Spleen (tissue), 11 donors: Measurements from ENCODE around the gene FNTB. TPM values are rescaled to one million over a fixed set of nuclear protein-coding genes. Genes with fewer than 3 reads are reported as not detected.

Source experiments
- DNase-seq: peaks from one replicate; pipeline ENCODE4 v3.0.0-alpha.2; 2020
- H3K27ac ChIP-seq, 8 donors: fragments of 200-600 bp; sonication (generic) in 7 of 8; 1 replicate in 4 of 8; 2 replicates in 4 of 8; pipeline versions ENCODE4 v1.5.0 to v1.8.0; 2016 to 2021; ENCODE audit warnings: inconsistent platforms in 4 of 8, mild to moderate bottlenecking in 4 of 8, moderate library complexity in 1 of 8
- H3K27me3 ChIP-seq, 7 donors: fragments of 200-600 bp; sonication (generic) in 6 of 7; replicated peaks in 1 of 7; 1 replicate in 4 of 7; 2 replicates in 3 of 7; pipeline versions ENCODE4 v1.5.0 to v1.8.0; 2016 to 2021; ENCODE audit warnings: inconsistent platforms in 3 of 7, mild to moderate bottlenecking in 1 of 7
- H3K36me3 ChIP-seq, 6 donors: fragments of 200-600 bp; sonication (generic) in 5 of 6; 1 replicate in 4 of 6; 2 replicates in 2 of 6; pipeline versions ENCODE4 v1.5.0 to v1.8.0; 2016 to 2021; ENCODE audit warnings: inconsistent platforms in 2 of 6
- H3K4me1 ChIP-seq, 6 donors: fragments of 200-600 bp; sonication (generic) in 5 of 6; 1 replicate in 3 of 6; 2 replicates in 3 of 6; pipeline versions ENCODE4 v1.5.0 to v1.8.0; 2016 to 2021; ENCODE audit warnings: inconsistent platforms in 3 of 6
- H3K4me3 ChIP-seq, 8 donors: fragments of 200-600 bp; sonication (generic) in 7 of 8; 1 replicate in 4 of 8; 2 replicates in 4 of 8; pipeline versions ENCODE4 v1.5.0 to v1.8.0; 2016 to 2021; ENCODE audit warnings: inconsistent platforms in 4 of 8, mild to moderate bottlenecking in 4 of 8, moderate library complexity in 2 of 8
- H3K9me3 ChIP-seq, 8 donors: fragments of 200-600 bp; sonication (generic) in 7 of 8; 1 replicate in 4 of 8; 2 replicates in 4 of 8; pipeline versions ENCODE4 v1.5.0 to v1.8.0; 2016 to 2021; ENCODE audit warnings: inconsistent platforms in 4 of 8
- POLR2A ChIP-seq, 3 donors: fragments of 450-650 bp; IDR thresholded peaks; one replicate each; pipeline ENCODE4 v1.5.1; 2017; ENCODE audit warnings: antibody characterized with exemption in 3 of 3, mild to moderate bottlenecking in 1 of 3
- POLR2AphosphoS5 ChIP-seq, 3 donors: sonication (generic); formaldehyde crosslinking; IDR thresholded peaks; one replicate each; pipeline ENCODE4 v1.5.1; 2017; ENCODE audit warnings: antibody characterized with exemption in 3 of 3
- WGBS, 5 donors: extraction: QIAGEN DNeasy Blood & Tissue Kit in 3 of 5; methylation state at CpG; one replicate each; pipeline versions ENCODE4 v1.1.5 to v1.1.7; 2013 to 2018; 5-methylcytosine and 5-hydroxymethylcytosine counted together
- intact Hi-C: fragments of 100-400 bp; cut with DNase I; formaldehyde crosslinking; loops from one replicate; pipeline ENCODE4 v1.15.0; 2023; ENCODE audit warnings: low total_unique reads
- polyA plus RNA-seq, 3 donors: library from polyadenylated mRNA; stranded (reverse); fragments of 200-250 nt; gene quantifications; one replicate each; pipeline ENCODE4 v1.2.1, GENCODE V29; 2013
- total RNA-seq, 7 donors: library from RNA; depleted of rRNA in 3 of 7; stranded (reverse); fragments of >200 nt in 3 of 7; fragmentation: NEBNext Ultra II Directional in 4 of 7; extraction: Animal tissue kit (Norgen Biotek cat#: 25700) in 4 of 7; gene quantifications; one replicate each; pipeline versions ENCODE4 v1.1.0 to v1.2.1, GENCODE V29; 2016 to 2021
- TF ChIP-seq, protein P1 (sequence below), 11 experiments: fragments of 200-600 bp in 7 of 11; fragments of 450-650 bp in 4 of 11; sonication (generic) in 4 of 11; IDR thresholded peaks in 8 of 11; conservative IDR thresholded peaks in 3 of 11; 1 replicate in 7 of 11; 2 replicates in 4 of 11; pipeline versions ENCODE4 v1.4.0 to v1.8.0; 2016 to 2021; ENCODE audit warnings: antibody characterized with exemption in 11 of 11, inconsistent platforms in 4 of 11, mild to moderate bottlenecking in 1 of 11
- donor health status: healthy with polysubstance abuse.
- donor health status: DM: no; HTN: no; CAD: no; lungs with moderate emphysema.
- donor health status: DM: no; HTN: no; CAD: no.
- donor health status: Bipolar disorder and iron deficiency.
- donor health status: healthy.
- donor health status: DM: no; HTN: no; CAD: no.
- donor health status: DM: yes; HTN: yes; CAD: no.

Gene FNTB
- total and polyA plus RNA-seq, 10 donors = 4.7 to 17.0 (median 10.0) TPM

DNA sequence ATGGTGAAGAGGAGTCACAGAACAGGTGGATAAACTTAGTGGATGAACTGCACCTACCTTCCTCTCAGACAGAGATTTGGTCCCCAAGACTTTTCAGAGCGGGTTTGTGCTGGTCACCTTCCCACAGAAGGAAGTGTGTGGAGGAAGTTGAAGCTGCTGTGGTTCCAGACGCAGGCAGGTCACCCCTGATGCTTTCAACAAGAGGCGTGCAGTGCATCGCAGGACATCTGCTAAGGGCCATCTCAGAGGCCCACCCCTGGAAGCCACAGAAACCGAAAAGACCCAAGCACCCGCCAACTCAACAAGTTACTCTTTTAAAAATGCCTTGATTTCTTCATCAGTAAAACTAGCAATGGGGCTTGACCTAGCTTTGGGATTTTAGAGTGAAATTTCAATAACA is 43.1 kb upstream of the FNTB start:
- peak; percentile 68 for DNase-seq
- Histone ChIP-seq H3K27ac (no peak overlapping the region), H3K27me3 (no peaks in the 10 kb centered on the region), H3K36me3 (peaks cover 0 to 90% (median 10%) of the 10 kb centered on the region in 6 donors), H3K4me3 (no peak overlapping the region), H3K9me3 (no peaks in the 10 kb centered on the region), H3K4me1 (peaks cover 0 to 34% (median 6%) of the 10 kb centered on the region in 6 donors)
- TF ChIP-seq POLR2A (IDR thresholded peaks at IDR 0.05) (no peak), POLR2AphosphoS5 (IDR thresholded peaks at IDR 0.05) (peak in 1 of 3 donors; percentile 10)
- intact Hi-C loops = no loop called here
- whole genome bisulfite sequencing, 5 donors = 30 to 62% (median 39%) methylated on average over 6 of the region's 6 CpGs

DNA sequence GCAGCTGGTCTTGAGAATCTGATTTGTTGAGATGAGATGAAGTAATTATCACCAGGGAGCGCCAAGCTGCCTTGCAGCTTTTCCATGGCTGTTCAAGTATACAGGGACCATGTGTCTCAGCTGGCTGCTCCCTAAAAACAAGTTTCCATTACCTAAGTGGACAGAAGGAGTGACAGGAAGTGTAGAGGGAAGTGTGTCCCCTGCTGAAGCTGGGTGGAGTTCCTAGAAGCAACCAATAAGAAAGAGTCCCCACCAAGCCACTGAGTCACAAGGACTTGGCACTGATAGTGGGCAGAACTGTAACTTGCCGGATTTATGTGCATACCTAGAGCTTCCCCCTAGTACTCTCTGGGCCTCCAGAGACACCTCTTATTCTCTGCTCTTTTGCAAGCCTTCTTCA is 42.7 kb upstream of the FNTB start:
- TF ChIP-seq POLR2A (IDR thresholded peaks at IDR 0.05) (no peak), POLR2AphosphoS5 (IDR thresholded peaks at IDR 0.05) (no peak)
- TF ChIP-seq, protein P1, sequence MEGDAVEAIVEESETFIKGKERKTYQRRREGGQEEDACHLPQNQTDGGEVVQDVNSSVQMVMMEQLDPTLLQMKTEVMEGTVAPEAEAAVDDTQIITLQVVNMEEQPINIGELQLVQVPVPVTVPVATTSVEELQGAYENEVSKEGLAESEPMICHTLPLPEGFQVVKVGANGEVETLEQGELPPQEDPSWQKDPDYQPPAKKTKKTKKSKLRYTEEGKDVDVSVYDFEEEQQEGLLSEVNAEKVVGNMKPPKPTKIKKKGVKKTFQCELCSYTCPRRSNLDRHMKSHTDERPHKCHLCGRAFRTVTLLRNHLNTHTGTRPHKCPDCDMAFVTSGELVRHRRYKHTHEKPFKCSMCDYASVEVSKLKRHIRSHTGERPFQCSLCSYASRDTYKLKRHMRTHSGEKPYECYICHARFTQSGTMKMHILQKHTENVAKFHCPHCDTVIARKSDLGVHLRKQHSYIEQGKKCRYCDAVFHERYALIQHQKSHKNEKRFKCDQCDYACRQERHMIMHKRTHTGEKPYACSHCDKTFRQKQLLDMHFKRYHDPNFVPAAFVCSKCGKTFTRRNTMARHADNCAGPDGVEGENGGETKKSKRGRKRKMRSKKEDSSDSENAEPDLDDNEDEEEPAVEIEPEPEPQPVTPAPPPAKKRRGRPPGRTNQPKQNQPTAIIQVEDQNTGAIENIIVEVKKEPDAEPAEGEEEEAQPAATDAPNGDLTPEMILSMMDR (IDR thresholded peaks at IDR 0.05 in 8 of 11, conservative IDR thresholded peaks at IDR 0.05 in 3 of 11) = no peak
- WGBS, 5 donors = 82 to 98% (median 95%) methylated on average over 2 of the region's 2 CpGs
- no peaks in the 10 kb centered on the region for H3K9me3 ChIP-seq
- DNase-seq = no peak
- H3K36me3 ChIP-seq = peaks cover 0 to 90% (median 11%) of the 10 kb centered on the region in 6 donors
- no peaks in the 10 kb centered on the region for H3K27me3 ChIP-seq
- no peak overlapping the region for H3K27ac ChIP-seq
- intact Hi-C loops = no loop called here
- peaks cover 0 to 34% (median 6%) of the 10 kb centered on the region in 6 donors for H3K4me1 ChIP-seq
- H3K4me3 ChIP-seq = no peak overlapping the region

DNA sequence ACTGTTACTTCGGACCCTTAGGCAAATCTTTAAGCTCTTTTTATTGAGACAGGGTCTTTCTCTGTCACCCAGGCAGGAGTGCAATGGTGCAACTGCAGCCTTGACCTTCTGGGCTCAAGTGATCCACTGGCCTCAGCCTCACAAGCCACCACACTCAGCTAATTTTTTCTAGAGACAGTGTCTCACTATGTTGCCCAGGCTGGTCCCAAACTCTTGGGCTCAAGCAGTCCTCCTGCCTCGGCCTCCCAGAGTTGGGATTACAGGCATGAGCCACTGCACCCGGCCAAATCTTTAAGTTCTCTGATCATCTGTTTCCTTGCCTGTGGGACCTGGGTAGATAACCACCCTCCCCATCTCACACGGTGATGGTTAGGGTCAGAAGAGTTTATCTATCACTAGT is 41.8 kb upstream of the FNTB start:
- Histone ChIP-seq H3K4me3 (no peak overlapping the region), H3K27ac (no peak overlapping the region), H3K4me1 (peaks cover 0 to 34% (median 6%) of the 10 kb centered on the region in 6 donors), H3K27me3 (no peaks in the 10 kb centered on the region), H3K9me3 (no peaks in the 10 kb centered on the region), H3K36me3 (peaks cover 0 to 90% (median 11%) of the 10 kb centered on the region in 6 donors)
- WGBS, 5 donors = 91 to 96% (median 93%) methylated on average over 4 of the region's 4 CpGs
- no peak for DNase-seq
- intact Hi-C loops = no loop called here
- TF ChIP-seq, protein P1 (IDR thresholded peaks at IDR 0.05 in 8 of 11, conservative IDR thresholded peaks at IDR 0.05 in 3 of 11) = no peak
- TF ChIP-seq POLR2A (IDR thresholded peaks at IDR 0.05) (no peak), POLR2AphosphoS5 (IDR thresholded peaks at IDR 0.05) (no peak)

DNA sequence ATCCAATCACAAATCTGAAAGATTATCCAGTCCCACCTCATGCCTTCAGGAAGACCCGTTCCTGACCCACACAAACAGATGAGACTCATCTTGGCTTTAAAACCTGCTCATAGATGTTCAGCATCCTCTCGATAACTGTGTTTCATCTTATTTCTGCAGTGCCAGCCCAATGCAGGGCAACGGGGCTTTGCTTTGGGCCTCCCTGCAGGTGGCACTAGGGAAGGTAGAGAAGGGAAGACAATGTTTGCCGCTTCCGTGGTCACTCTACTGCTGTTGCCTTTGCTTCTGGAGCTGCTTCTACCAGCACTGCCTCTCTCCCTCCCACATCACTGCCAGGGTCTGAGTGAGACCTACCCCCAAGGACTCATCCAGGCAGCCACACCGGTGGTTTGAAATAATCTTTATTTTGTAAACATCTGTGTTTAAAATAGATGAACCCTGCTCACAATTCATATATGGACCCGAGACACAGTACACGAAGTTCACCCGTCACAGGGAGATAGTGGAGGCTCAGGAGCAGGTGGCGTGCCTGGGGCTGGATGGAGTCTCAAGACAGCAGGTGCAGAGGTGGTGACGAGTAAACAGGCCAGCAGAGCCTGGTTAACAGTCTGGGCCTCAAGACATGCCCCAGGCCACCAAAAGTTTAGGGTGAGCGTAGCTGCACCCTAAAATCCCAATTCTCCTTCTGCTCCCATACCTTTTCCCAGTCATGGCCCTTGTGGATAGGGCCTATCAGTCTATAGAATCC is 41.1 kb upstream of the FNTB start:
- TF ChIP-seq POLR2AphosphoS5 (IDR thresholded peaks at IDR 0.05) = no peak
- TF ChIP-seq POLR2A (IDR thresholded peaks at IDR 0.05) = no peak
- TF ChIP-seq, protein P1 (IDR thresholded peaks at IDR 0.05 in 8 of 11, conservative IDR thresholded peaks at IDR 0.05 in 3 of 11) = no peak
- intact Hi-C loops = no loop called here
- no peak for DNase-seq
- 93 to 98% (median 97%) methylated on average over 12 of the region's 12 CpGs for WGBS, 5 donors
- Histone ChIP-seq H3K9me3 (no peaks in the 10 kb centered on the region), H3K36me3 (peaks cover 0 to 90% (median 11%) of the 10 kb centered on the region in 6 donors), H3K27me3 (no peaks in the 10 kb centered on the region), H3K4me3 (no peak overlapping the region), H3K27ac (no peak overlapping the region), H3K4me1 (peaks cover 0 to 29% (median 4%) of the 10 kb centered on the region in 6 donors)
